NCI-H187 (cell line): Measurements from ENCODE around the gene CFAP77.

ENCODE experiments used
- DNase-seq, 2 experiments: peaks; one replicate each; lab custom pipeline; 2025; lab: John Stamatoyannopoulos, UW

Gene CFAP77

GRCh38 chr9:132451276-132451675, 41.3 kb downstream of the CFAP77 start:
- no peak for DNase-seq

GRCh38 chr9:132456241-132456640, 46.2 kb downstream of the CFAP77 start:
- DNase-seq = no peak

- DNase-seq = no peak
These were observed 47.7 kb downstream of the CFAP77 start for GRCh38 chr9:132457504-132458236.

- DNase-seq = no peak
These were observed 48.4 kb downstream of the CFAP77 start for GRCh38 chr9:132458432-132458831.

- DNase-seq = no peak
These were observed 49.6 kb downstream of the CFAP77 start for GRCh38 chr9:132459661-132460060.

- no peak for DNase-seq
These were observed 50.2 kb downstream of the CFAP77 start for GRCh38 chr9:132460240-132460639.

GRCh38 chr9:132461281-132461896, 51.4 kb downstream of the CFAP77 start:
- no peak for DNase-seq

- DNase-seq = no peak
These were observed 52.0 kb downstream of the CFAP77 start for GRCh38 chr9:132461971-132462370.

- no peak for DNase-seq
These were observed 54.5 kb downstream of the CFAP77 start for GRCh38 chr9:132464547-132464946.

GRCh38 chr9:132465131-132465635, 55.2 kb downstream of the CFAP77 start:
- DNase-seq = no peak

GRCh38 chr9:132472199-132472598, 62.2 kb downstream of the CFAP77 start:
- DNase-seq = peak; percentile 31 to 48

- no peak for DNase-seq
These were observed 62.6 kb downstream of the CFAP77 start for GRCh38 chr9:132472599-132472998.

GRCh38 chr9:132474253-132474652, 64.2 kb downstream of the CFAP77 start:
- DNase-seq = no peak

- no peak for DNase-seq
These were observed 68.5 kb downstream of the CFAP77 start for GRCh38 chr9:132478353-132479050.

- no peak for DNase-seq
These were observed 69.7 kb downstream of the CFAP77 start for GRCh38 chr9:132479733-132480132.

GRCh38 chr9:132481053-132481849, 71.2 kb downstream of the CFAP77 start:
- no peak for DNase-seq

GRCh38 chr9:132482196-132482813, 72.3 kb downstream of the CFAP77 start:
- DNase-seq = no peak

- DNase-seq = no peak
These were observed 75.4 kb downstream of the CFAP77 start for GRCh38 chr9:132485393-132485792.

GRCh38 chr9:132486706-132487350, 76.8 kb downstream of the CFAP77 start:
- DNase-seq = no peak

GRCh38 chr9:132487351-132487791, 77.4 kb downstream of the CFAP77 start:
- no peak for DNase-seq

GRCh38 chr9:132487980-132488535, 78.0 kb downstream of the CFAP77 start:
- DNase-seq = no peak
